HG03175 (cell line): ENCODE data around the gene CYFIP2.
"Not testable (repeated sequence)": the region's sequence is repeated elsewhere in the genome, so short reads cannot be mapped to it uniquely, and the experiment has no call there.

Experiments
- ATAC-seq: cut with Tn5 transposase; IDR thresholded peaks from one replicate; pipeline ENCODE4 v1.9.1; 2021; ENCODE audit warnings: mild to moderate bottlenecking, moderate library complexity; ENCODE audit not compliant: unreplicated experiment

Gene CYFIP2

DNA sequence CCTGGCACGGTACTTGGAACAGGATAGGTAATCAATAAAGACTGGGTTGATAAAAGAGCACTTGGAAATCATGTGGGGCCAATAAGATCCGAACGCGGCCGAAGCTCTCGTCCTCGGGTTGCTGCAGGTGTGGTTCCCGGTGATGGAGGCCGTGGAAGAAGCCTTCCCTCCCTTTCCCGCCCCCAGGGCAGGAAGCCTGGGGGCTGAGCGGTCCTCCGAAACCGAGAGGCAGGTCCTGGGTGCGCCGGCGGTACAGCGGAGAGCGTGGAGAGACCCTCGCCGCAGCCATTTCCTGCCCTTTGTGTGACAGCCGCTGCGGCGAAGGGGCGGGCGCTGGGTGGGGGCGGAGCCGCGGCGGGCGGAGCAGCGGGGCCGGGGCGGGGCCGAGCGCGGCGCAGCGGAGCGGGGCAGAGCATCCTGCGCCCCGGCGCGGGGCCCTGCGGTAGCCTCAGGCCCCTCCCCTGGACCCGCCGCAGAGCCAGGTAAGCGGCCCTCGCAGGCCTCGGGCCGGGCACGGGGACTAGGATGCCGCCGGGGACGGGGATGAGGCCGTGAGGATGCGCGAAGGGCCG lies at the start of gene CYFIP2:
Gene CYFIP2, plus strand, starts transcription at position 410 of the 572 bp plus-strand sequence. CDS start 19,239 bp downstream, outside the sequence.
- ATAC-seq: peak; percentile 87

DNA sequence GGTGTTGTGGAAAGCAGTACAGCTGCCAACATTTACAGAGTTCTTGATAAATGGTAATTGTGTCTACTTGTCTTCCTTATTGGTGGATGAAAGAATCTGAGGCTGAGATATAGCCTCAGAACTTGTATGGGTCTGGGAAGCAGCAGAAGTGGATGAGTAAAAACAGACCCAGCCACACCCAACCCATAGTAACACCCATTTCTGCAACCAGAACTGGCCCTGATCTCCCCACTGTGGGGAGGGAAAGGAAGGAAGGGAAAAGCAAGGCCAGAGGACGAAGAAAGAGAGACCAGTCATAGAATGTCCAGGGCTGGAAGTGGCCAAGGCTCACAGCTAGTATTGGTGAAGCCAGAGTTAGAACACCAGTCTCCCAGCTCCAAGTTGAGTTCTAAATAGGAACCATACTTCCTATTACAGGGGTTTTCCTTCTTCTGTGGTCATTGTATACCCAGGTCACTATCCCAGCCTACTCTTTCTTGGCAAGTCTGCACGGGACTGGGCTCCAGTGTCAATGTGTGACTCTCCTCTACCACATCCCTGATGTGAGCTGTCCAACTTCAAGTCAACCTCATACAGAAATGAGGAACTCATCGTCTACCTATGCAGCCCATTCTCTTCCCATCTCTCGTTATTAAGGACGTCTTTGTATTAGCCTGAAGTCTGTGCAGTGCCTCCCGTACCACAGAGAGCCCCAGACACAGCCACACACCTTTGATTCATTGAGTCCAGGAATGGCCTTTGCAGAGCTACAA lies 49.4 kb upstream of the CYFIP2 start:
- no peak for ATAC-seq

DNA sequence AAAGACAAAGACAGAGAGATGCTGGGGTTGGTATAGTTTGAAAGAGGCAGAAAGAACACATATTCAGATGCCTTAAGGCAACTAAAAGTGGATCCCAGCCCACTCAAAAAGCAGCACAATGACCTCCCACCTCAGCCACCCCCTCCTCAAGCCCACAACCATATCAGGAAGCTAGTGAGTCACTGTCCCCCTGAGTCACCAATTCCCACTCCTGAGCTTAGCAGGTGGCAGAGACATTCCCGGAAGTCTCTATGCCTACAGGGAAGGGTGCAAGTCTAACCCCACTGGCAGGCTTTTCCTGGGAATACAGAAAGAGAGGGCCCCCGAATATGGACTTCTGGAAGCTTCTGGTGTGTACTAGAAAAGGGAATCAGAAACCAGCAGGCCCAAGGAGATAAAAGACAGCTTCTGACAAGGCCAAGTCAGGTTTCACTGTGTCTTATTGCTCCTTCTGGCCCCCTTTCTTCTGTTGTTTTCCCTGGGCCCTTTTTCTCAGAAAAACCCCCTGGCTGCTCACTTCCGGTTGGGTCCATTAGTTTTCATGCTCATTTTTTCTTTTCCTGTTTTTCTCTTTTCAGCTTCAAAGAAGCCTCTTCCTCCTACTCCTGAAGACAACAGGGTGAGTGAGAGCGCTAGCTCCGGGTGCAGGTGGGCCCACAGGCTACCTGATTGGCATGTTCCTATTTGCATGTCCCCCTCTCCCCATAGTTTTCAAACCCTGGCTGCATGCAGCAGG lies 48.5 kb upstream of the CYFIP2 start:
- ATAC-seq: no peak

DNA sequence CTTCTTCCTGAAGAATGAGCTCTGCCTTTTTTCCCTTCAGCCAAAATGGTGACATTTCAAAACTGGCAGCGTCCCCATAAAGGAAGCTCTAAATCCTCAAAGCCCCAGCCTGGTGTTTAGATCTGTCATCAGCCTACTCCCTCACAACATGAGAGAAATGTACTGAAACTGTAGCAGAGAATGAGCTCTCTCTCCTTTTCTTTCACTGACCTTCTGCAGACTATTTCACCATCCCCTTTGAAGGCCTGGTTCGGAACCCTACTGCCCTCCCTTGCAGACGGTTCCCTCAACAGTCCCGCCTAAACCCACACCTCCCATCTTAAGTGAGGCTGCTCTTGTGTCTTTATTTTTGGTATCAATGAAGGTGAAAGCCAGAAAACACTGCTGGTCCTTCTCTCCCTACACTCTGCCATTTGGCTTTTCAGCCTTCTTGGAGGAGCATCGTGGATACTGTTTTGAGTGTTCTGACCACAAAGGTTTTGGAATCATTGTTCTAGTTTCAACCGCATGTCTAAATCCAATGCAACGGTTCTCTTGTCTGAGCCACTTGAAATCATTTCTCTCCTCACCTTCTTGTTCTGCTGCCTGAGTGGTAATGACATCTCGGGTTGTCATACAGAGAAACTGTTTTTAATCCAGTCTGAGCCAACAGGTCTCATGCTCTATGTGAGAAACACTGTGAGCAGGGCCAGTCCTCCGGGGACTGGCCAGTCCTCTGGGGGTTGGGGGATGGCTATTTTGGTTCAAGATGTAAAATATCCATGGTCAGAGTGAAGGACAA lies 46.2 kb upstream of the CYFIP2 start:
- ATAC-seq: peak; percentile 68

DNA sequence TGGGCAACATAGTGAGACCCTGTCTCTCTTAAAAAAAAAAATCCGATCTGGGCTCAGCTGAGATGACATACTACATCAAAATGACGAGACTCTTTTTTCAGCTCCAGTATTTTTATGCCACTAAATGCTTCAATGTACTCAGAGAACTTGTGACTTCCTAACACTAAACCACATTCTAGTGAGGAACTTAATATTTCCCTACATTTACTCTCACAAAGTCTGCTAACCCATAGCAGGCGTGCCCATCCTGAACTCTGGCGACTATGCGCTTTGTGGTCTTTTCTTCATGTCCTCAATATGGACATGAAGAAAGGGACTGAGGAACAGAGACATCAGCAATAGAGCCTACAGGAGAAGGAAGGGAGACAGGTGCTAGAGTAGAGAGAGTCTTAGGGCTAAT lies 44.0 kb upstream of the CYFIP2 start:
- ATAC-seq: no peak

DNA sequence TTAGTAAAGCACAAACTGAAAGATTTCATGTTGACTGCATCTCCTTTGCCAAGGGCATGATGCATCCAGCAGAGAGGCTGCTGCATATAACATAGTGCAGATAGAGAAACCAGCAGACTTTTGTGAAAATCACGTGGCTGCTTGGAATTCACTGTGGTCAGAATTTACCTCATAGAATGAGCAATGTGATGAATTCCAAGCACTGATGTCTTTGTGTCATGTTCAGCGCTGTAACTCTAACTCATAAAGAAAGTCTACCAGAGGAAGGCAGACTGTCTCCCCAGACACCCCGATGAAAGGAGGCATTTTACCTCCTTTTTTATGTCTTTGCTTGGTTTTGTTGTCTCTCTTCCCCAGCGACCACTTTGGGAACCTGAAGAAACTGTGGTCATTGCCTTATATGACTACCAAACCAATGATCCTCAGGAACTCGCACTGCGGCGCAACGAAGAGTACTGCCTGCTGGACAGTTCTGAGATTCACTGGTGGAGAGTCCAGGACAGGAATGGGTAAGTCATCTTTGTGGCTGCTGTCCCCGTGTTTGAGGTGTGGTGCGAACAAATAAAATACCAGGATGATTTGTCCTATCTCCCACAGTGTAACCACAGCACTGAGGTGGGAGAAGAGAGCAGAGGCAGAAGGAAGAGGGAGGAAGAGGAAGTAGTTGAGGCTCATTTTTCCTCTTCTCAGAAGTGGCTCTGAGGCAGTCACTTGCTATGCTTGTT lies 43.3 kb upstream of the CYFIP2 start:
- no peak for ATAC-seq

- ATAC-seq: no peak
Observed at GRCh38 chr5:157225469-157226422, 40.2 kb upstream of the CYFIP2 start.

DNA sequence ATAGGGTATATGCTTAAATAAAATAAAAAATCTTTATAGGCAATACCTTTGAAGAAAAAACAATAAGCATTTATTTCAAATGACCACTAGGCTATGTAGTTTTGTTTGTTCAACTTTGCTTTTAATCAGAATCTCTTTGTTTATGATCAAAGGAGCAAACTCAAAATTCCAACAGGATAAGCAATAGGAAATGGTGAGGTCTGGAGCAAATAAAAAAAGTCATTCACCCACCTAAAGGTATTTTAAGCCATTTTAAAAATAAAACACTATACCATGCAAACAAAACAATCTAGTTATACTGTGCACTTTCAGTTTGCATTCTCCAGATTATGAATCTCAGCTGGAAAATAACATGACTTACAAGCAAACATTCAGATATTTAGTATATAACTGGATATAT lies 35.3 kb upstream of the CYFIP2 start:
- no peak for ATAC-seq

DNA sequence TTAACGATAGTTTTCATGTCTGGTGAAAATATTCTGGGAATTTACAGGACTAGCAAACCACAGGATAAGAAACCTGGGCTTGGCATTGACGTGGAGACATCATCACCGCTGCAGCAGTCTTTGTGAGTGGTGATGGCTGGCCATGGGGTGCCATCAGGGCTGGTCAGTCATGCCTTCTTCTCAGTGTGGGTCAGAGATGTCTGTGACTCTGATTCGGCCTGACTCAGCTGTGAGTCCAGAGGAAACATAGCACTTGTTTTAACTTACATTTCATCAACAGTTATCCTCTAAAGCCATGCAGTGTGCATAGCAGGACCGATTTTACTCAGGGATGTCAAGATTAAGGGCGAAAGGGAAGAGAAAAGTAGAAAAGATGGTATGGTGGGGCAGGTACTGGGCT lies 33.2 kb upstream of the CYFIP2 start:
- ATAC-seq: no peak

DNA sequence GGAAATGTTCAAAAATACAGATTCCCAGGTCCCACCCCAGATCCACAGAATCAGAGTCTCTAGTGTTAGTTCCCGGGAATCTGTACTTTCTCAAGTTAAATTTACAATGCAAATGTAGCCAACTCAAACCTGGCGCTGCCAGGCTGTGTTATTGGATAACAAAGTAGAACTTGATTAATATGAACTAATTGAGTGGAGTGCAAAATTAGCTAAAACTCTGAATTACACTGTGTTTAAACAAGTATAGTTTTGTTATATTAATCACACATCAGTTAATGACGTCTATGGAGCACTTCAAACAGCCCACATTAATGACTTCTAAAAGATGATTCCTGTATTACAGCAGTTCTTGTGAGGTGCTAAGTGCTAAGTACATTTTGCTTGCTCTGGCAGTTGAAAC lies 32.4 kb upstream of the CYFIP2 start:
- ATAC-seq: no peak

- no peak for ATAC-seq
Observed at GRCh38 chr5:157236423-157236822, 29.5 kb upstream of the CYFIP2 start.

DNA sequence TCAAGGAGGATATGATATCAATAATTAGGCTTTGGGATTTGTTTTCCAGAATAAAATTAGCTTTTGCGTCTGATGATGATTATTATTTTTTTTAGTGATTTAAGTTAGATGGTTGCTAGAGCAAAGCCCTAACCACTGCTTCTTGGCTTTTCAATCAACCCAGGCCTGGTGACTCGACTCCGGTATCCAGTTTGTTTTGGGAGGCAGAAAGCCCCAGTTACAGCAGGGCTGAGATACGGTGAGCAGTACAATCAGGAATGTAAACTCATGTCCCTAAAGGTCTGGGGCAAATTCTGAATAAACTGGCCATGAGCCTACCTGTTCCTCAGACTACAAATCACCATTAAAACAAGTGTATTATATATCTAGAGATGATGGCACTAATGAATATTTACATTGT lies 24.4 kb upstream of the CYFIP2 start:
- ATAC-seq: no peak

DNA sequence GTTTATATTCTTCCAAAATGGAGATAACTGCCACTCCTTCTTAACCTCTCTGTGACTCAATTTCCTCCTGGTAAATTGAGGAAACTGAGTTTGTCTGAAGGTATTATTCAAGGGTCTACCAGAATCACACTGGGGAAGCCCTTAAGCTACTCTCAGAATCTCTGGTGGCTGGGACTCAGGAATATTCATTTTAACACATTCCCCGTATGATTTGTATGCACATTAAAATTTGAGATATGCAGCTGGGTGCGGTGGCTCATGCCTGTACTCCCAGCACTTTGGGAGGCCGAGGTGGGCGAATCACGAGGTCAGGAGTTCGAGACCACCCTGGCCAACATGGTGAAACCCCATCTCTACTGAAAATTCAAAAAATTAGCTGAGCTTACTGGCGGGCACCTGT lies 21.2 kb upstream of the CYFIP2 start:
- not testable (repeated sequence) for ATAC-seq

DNA sequence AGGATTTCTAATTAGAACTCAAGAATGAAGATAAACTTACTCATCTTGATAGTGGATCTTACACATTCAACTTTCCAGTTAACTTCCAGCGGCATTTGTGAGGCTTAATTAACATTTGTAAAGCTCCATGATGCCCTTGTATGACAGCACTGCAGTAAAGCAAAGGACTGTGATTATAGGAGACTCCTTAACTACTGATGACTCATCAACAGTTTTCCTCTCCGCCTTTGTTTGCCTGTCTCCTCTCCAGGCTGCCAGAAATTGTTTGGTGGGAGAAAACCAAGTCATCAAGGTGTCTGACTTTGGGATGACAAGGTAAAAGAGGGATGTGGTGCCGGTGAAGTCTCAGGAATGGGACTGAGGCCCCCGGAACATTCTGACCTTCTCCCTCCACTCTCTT lies 20.4 kb upstream of the CYFIP2 start:
- no peak for ATAC-seq

DNA sequence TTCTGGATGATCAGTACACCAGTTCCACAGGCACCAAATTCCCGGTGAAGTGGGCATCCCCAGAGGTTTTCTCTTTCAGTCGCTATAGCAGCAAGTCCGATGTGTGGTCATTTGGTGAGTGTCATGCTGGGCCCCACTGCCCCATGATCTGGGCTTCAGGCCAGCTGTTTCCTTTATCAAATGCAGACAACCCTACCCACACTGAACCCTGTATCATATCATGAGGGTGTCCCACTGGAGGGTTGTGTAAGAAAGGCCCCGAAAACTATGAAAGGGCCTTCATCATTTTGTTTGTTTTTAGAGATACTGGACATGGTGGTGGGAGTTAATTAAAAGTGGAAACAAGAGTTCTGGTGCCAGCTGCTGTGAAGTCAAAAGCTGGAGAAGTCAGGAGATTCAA lies 20.0 kb upstream of the CYFIP2 start:
- ATAC-seq: no peak

- no peak for ATAC-seq
Observed at GRCh38 chr5:157247267-157247666, 18.7 kb upstream of the CYFIP2 start.

DNA sequence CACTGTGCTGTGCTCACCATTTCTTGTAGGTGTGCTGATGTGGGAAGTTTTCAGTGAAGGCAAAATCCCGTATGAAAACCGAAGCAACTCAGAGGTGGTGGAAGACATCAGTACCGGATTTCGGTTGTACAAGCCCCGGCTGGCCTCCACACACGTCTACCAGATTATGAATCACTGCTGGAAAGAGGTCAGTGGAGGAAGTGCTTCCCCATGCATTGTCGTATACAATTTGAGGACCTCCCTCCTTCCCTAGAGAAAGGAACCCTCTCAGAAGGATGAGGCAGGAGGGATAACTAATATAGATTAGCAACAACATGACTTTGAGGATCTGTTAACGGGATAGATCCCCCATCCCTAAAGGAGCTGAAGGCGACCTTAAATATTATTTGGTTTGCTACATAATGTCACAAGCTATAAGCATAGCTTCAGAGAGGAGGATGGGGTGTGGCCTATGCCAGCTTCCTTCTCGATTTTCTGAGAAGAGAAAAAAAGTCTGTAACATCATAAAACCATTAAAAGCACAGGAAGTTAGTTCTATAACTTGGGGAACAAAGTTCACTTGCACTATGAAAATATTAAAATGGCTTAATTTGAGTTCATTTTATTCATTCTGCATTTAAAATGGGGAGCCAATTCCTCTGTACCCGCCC lies 17.0 kb upstream of the CYFIP2 start:
- no peak for ATAC-seq

- peak; percentile 97 for ATAC-seq
Observed at GRCh38 chr5:157252711-157253465, 13.0 kb upstream of the CYFIP2 start.
